ENCODE results near the gene PRR15L. TPM values are rescaled to one million over a fixed set of nuclear protein-coding genes. Genes with fewer than 3 reads are reported as not detected.
A peak's percentile ranks its signal among the peaks of the same experiment; 100 is the strongest.

PRR15L gene
- total and polyA plus RNA-seq, 2 experiments from 2014 or later: 0.57 TPM; not detected in 1

- no peak overlapping the region for H3K4me3 Mint-ChIP-seq
- no peak for TF ChIP-seq EZH2 (IDR thresholded peaks at IDR 0.05; ENCODE audit: low read depth, unreplicated experiment)
- no peak for TF ChIP-seq ZNF462 (CRISPR knock-in tag; IDR thresholded peaks at IDR 0.05)
- no peak for TF ChIP-seq REST (IDR thresholded peaks at IDR 0.05; ENCODE audit: unreplicated experiment)
- TF ChIP-seq CTCF (conservative IDR thresholded peaks at IDR 0.05; ENCODE audit: low read depth in 2 of 2): no peak
- no peak for TF ChIP-seq CREB1 (CRISPR knock-in tag; IDR thresholded peaks at IDR 0.05; ENCODE audit: low read depth)
- TF ChIP-seq EZH2phosphoT487 (IDR thresholded peaks at IDR 0.05; ENCODE audit: unreplicated experiment): no peak
- no peak for TF ChIP-seq ZNF114 (CRISPR knock-in tag; IDR thresholded peaks at IDR 0.05)
- TF ChIP-seq STAT1 (IDR thresholded peaks at IDR 0.05; ENCODE audit: unreplicated experiment): no peak
- TF ChIP-seq ETS1 (IDR thresholded peaks at IDR 0.05): no peak
- TF ChIP-seq NANOG (IDR thresholded peaks at IDR 0.05; ENCODE audit: borderline replicate concordance): no peak
- TF ChIP-seq ZNF331 (CRISPR knock-in tag; IDR thresholded peaks at IDR 0.05; ENCODE audit: low read depth): no peak
- TF ChIP-seq POLR2AphosphoS5 (IDR thresholded peaks at IDR 0.05; ENCODE audit: low read depth): no peak
- no peak for TF ChIP-seq JUNB (IDR thresholded peaks at IDR 0.05; ENCODE audit: unreplicated experiment)
- Histone ChIP-seq H3K36me3 (ENCODE audit: insufficient read depth) (no peaks in the 10 kb centered on the region), H4K20me1 (replicated peaks; ENCODE audit: insufficient read depth) (no peaks in the 10 kb centered on the region), H3K9me2 (ENCODE audit: insufficient read depth) (no peaks in the 10 kb centered on the region), H3K79me2 (replicated peaks; ENCODE audit: insufficient read depth) (no peaks in the 10 kb centered on the region), H3K4me1 (ENCODE audit: insufficient read depth) (peaks cover 44% of the 10 kb centered on the region), H3K27me3 (ENCODE audit: insufficient read depth) (no peaks in the 10 kb centered on the region), H3K27ac (ENCODE audit: low read depth) (no peak overlapping the region), H3K4me3 (no peak overlapping the region), H2AFZ (peak overlapping the region; percentile 94), H3F3A (replicated peaks; ENCODE audit: low read depth) (peaks cover 14% of the 10 kb centered on the region), H3K4me2 (peak overlapping the region; percentile 73)
- peaks cover 17% of the 10 kb centered on the region for H3K27me3 Mint-ChIP-seq (ENCODE audit: insufficient read depth, low read depth, poor library complexity)
- H3K9me3 Mint-ChIP-seq: no peaks in the 10 kb centered on the region; the same call in 2 of the 3 replicates
- no peaks in the 10 kb centered on the region for H3K36me3 Mint-ChIP-seq (ENCODE audit: low read depth)
- ATAC-seq (no peak), DNase-seq (ENCODE audit: low spot score) (no peak)
- H3K4me1 Mint-ChIP-seq: peaks cover 54% of the 10 kb centered on the region
- H3K27ac Mint-ChIP-seq: no peak overlapping the region
Measured at GRCh38 chr17:48004983-48005382, 47.3 kb upstream of the PRR15L start.
